LHCN-M2 (cell line): Measurements from ENCODE around the gene HDAC4. TPM values are rescaled to one million over a fixed set of nuclear protein-coding genes. Genes with fewer than 3 reads are reported as not detected.
"Not testable (repeated sequence)": the region's sequence is repeated elsewhere in the genome, so short reads cannot be mapped to it uniquely, and the experiment has no call there.

Experiments used
- DNase-seq: peaks from one replicate; pipeline ENCODE4 v3.0.0-alpha.2; 2012; ENCODE audit warnings: low read depth
- total RNA-seq: library from RNA; depleted of rRNA; stranded (reverse); fragments of >200 nt; gene quantifications from 2 replicates; pipeline ENCODE4 v1.2.3, GENCODE V29; 2014

The HDAC4 gene
- total RNA-seq, 1 experiment from 2014 or later, result 26.8 TPM

- no peak for DNase-seq
Observed at GRCh38 chr2:239073270-239073669, 327.6 kb downstream of the HDAC4 start.

GRCh38 chr2:239072786-239073185 lies 328.0 kb downstream of the HDAC4 start:
- DNase-seq, result no peak

- no peak for DNase-seq
Observed at GRCh38 chr2:239070466-239070865, 330.4 kb downstream of the HDAC4 start.

GRCh38 chr2:239069362-239070333 lies 331.2 kb downstream of the HDAC4 start:
- not testable (repeated sequence) for DNase-seq

GRCh38 chr2:239068411-239068810 lies 332.4 kb downstream of the HDAC4 start:
- no peak for DNase-seq

GRCh38 chr2:239067196-239067865 lies 333.5 kb downstream of the HDAC4 start:
- no peak for DNase-seq

GRCh38 chr2:239066597-239066996 lies 334.2 kb downstream of the HDAC4 start:
- DNase-seq, result no peak

- DNase-seq, result no peak
Observed at GRCh38 chr2:239065962-239066361, 334.9 kb downstream of the HDAC4 start.

GRCh38 chr2:239065537-239065936 lies 335.3 kb downstream of the HDAC4 start:
- DNase-seq, result no peak

- no peak for DNase-seq
Observed at GRCh38 chr2:239064891-239065290, 335.9 kb downstream of the HDAC4 start.

GRCh38 chr2:239064253-239064652 lies 336.6 kb downstream of the HDAC4 start:
- DNase-seq, result no peak

GRCh38 chr2:239062743-239063142 lies 338.1 kb downstream of the HDAC4 start:
- no peak for DNase-seq

GRCh38 chr2:239061824-239062570 lies 338.8 kb downstream of the HDAC4 start:
- DNase-seq, result no peak

GRCh38 chr2:239061121-239061666 lies 339.6 kb downstream of the HDAC4 start:
- DNase-seq, result no peak

- no peak for DNase-seq
Observed at GRCh38 chr2:239060676-239061075, 340.1 kb downstream of the HDAC4 start.

- no peak for DNase-seq
Observed at GRCh38 chr2:239059854-239060253, 341.0 kb downstream of the HDAC4 start.

GRCh38 chr2:239058766-239059165 lies 342.1 kb downstream of the HDAC4 start:
- DNase-seq, result no peak

GRCh38 chr2:239057533-239057932 lies 343.3 kb downstream of the HDAC4 start:
- DNase-seq, result peak; percentile 23

- no peak for DNase-seq
Observed at GRCh38 chr2:239056611-239057010, 344.2 kb downstream of the HDAC4 start.

- DNase-seq, result peak; percentile 10
Observed at GRCh38 chr2:239055756-239056493, 344.9 kb downstream of the HDAC4 start.

GRCh38 chr2:239054921-239055320 lies 345.9 kb downstream of the HDAC4 start:
- DNase-seq, result no peak
